Endodermal cell (in vitro differentiated cells): ENCODE results near the gene EGFR. TPM values are rescaled to one million over a fixed set of nuclear protein-coding genes. Genes with fewer than 3 reads are reported as not detected.

Experiments
- DNase-seq: peaks from one replicate; pipeline ENCODE4 v3.0.0-alpha.2; 2017
- H3K27ac ChIP-seq: 2 replicates; pipeline ENCODE4 v1.5.1; 2013; ENCODE audit warnings: mild to moderate bottlenecking, low read depth, low read length, moderate library complexity
- H3K27me3 ChIP-seq: 2 replicates; pipeline ENCODE4 v1.6.1; 2013; ENCODE audit warnings: mild to moderate bottlenecking, low read length, moderate library complexity; ENCODE audit not compliant: insufficient read depth, control insufficient read depth, poor library complexity, severe bottlenecking
- H3K36me3 ChIP-seq: 2 replicates; pipeline ENCODE4 v1.7.0; 2013; ENCODE audit warnings: mild to moderate bottlenecking, low read length, moderate library complexity; ENCODE audit not compliant: control insufficient read depth, insufficient read depth
- H3K4me1 ChIP-seq: one replicate; pipeline ENCODE4 v1.7.0; 2013; ENCODE audit warnings: low read length; ENCODE audit not compliant: control insufficient read depth, insufficient read depth
- H3K4me3 ChIP-seq: 2 replicates; pipeline ENCODE4 v1.5.1; 2013; ENCODE audit warnings: mild to moderate bottlenecking, low read length, moderate library complexity
- H3K9ac ChIP-seq: 2 replicates; pipeline ENCODE4 v1.6.1; 2013; ENCODE audit warnings: mild to moderate bottlenecking, low read length, moderate library complexity; ENCODE audit not compliant: poor library complexity, severe bottlenecking; ENCODE audit errors: extremely low read depth
- H3K9me3 ChIP-seq: 2 replicates; pipeline ENCODE4 v1.6.1; 2013; ENCODE audit warnings: mild to moderate bottlenecking, low read length, moderate library complexity; ENCODE audit not compliant: control insufficient read depth
- H3K27ac Mint-ChIP-seq: 2 replicates; pipeline ENCODE4 v1.8.0; 2020; ENCODE audit warnings: mixed read lengths
- H3K27me3 Mint-ChIP-seq: 2 replicates; pipeline ENCODE4 v1.8.0; 2021; ENCODE audit warnings: mild to moderate bottlenecking, mixed read lengths; ENCODE audit not compliant: insufficient read depth
- H3K36me3 Mint-ChIP-seq: 2 replicates; pipeline ENCODE4 v1.8.0; 2020; ENCODE audit warnings: low read depth, mixed read lengths
- H3K4me1 Mint-ChIP-seq: 2 replicates; pipeline ENCODE4 v1.8.0; 2020; ENCODE audit warnings: mixed read lengths
- H3K4me3 Mint-ChIP-seq: 2 replicates; pipeline ENCODE4 v1.8.0; 2020; ENCODE audit warnings: mild to moderate bottlenecking, moderate library complexity, mixed read lengths
- H3K9me3 Mint-ChIP-seq: 2 replicates; pipeline ENCODE4 v1.8.0; 2020; ENCODE audit warnings: mild to moderate bottlenecking, mixed read lengths
- CTCF ChIP-seq: fragments of 200-600 bp; sonication (generic); conservative IDR thresholded peaks from 2 replicates; pipeline ENCODE4 v1.5.0; 2021; ENCODE audit warnings: antibody characterized with exemption, mild to moderate bottlenecking
- WGBS, 2 experiments: methylation state at CpG; one replicate each; pipeline versions ENCODE4 v1.1.5 to v1.1.7; 2013; ENCODE audit warnings: missing lambda C conversion rate in 2 of 2, mixed read lengths in 1 of 2; ENCODE audit not compliant: insufficient coverage in 1 of 2, insufficient read length in 1 of 2; 5-methylcytosine and 5-hydroxymethylcytosine counted together
- total RNA-seq, 2 donors: library from RNA; stranded (reverse); fragmentation: NEBNext Ultra II Directional in 1 of 2; extraction: Animal tissue kit (Norgen Biotek cat#: 25700) in 1 of 2; gene quantifications; 2 replicates in 1 of 2; 3 replicates in 1 of 2; pipeline ENCODE4 v1.2.1, GENCODE V29; 2021

The EGFR gene
- total RNA-seq, 2 donors from 2014 or later, result 5.0 to 5.8 TPM

- Mint-ChIP-seq H3K4me3 (no peak overlapping the region), H3K27ac (no peak overlapping the region), H3K4me1 (no peaks in the 10 kb centered on the region), H3K27me3 (no peaks in the 10 kb centered on the region), H3K9me3 (no peaks in the 10 kb centered on the region), H3K36me3 (no peaks in the 10 kb centered on the region)
- no peak overlapping the region for H3K4me3 ChIP-seq
- TF ChIP-seq CTCF, result no peak
- H3K9me3 ChIP-seq, result no peaks in the 10 kb centered on the region
- H3K36me3 ChIP-seq, result no peaks in the 10 kb centered on the region
- no peaks in the 10 kb centered on the region for H3K4me1 ChIP-seq
- H3K27ac ChIP-seq, result no peak overlapping the region
- no peak overlapping the region for H3K9ac ChIP-seq
- no peak for DNase-seq
- H3K27me3 ChIP-seq, result no peaks in the 10 kb centered on the region
These were observed 61.3 kb downstream of the EGFR start for GRCh38 chr7:55080000-55080623.

- 89 to 92% methylated on average over 5 to 7 of the region's 7 CpGs for WGBS, 2 experiments
- H3K36me3 Mint-ChIP-seq, result no peaks in the 10 kb centered on the region
- Histone ChIP-seq H3K4me1 (no peaks in the 10 kb centered on the region), H3K9ac (no peak overlapping the region), H3K27ac (no peak overlapping the region), H3K27me3 (no peaks in the 10 kb centered on the region), H3K4me3 (no peak overlapping the region), H3K9me3 (no peaks in the 10 kb centered on the region), H3K36me3 (no peaks in the 10 kb centered on the region)
- no peak overlapping the region for H3K4me3 Mint-ChIP-seq
- TF ChIP-seq CTCF, result no peak
- H3K9me3 Mint-ChIP-seq, result no peaks in the 10 kb centered on the region
- H3K4me1 Mint-ChIP-seq, result no peaks in the 10 kb centered on the region
- no peaks in the 10 kb centered on the region for H3K27me3 Mint-ChIP-seq
- no peak for DNase-seq
- H3K27ac Mint-ChIP-seq, result no peak overlapping the region
These were observed 62.3 kb downstream of the EGFR start for GRCh38 chr7:55081068-55081467.

GRCh38 chr7:55081472-55082227 is 62.8 kb downstream of the EGFR start:
- Mint-ChIP-seq H3K27me3 (no peaks in the 10 kb centered on the region), H3K27ac (no peak overlapping the region), H3K4me3 (no peak overlapping the region), H3K9me3 (no peaks in the 10 kb centered on the region), H3K36me3 (no peaks in the 10 kb centered on the region), H3K4me1 (no peaks in the 10 kb centered on the region)
- Histone ChIP-seq H3K9ac (no peak overlapping the region), H3K27me3 (no peaks in the 10 kb centered on the region), H3K27ac (no peak overlapping the region), H3K4me3 (no peak overlapping the region), H3K4me1 (no peaks in the 10 kb centered on the region), H3K9me3 (no peaks in the 10 kb centered on the region), H3K36me3 (no peaks in the 10 kb centered on the region)
- TF ChIP-seq CTCF, result no peak
- 82 to 87% methylated on average over 3 to 7 of the region's 7 CpGs for WGBS, 2 experiments
- DNase-seq, result no peak
